ENCODE results near the gene MTARC1.

The MTARC1 gene

GRCh38 chr1:220791956-220792355, 5.2 kb downstream of the MTARC1 start:
- no peak for TF ChIP-seq L3MBTL2 (conservative IDR thresholded peaks at IDR 0.05)
- TF ChIP-seq NFRKB (IDR thresholded peaks at IDR 0.05), result no peak
- TF ChIP-seq ARNT (IDR thresholded peaks at IDR 0.05), result no peak
- no peak for TF ChIP-seq FOXK2 (IDR thresholded peaks at IDR 0.05)
- TF ChIP-seq ZNF384 (IDR thresholded peaks at IDR 0.05), result no peak
- DNase-seq (ENCODE audit: extremely low spot score), result no peak
- POLR2A ChIA-PET, result no interaction called here
- CTCF ChIA-PET, result no interaction called here

- CTCF ChIA-PET, result no interaction called here
- no peak for TF ChIP-seq TARDBP (IDR thresholded peaks at IDR 0.05)
- TF ChIP-seq ARNT (IDR thresholded peaks at IDR 0.05), result no peak
- no peak for TF ChIP-seq NFRKB (IDR thresholded peaks at IDR 0.05)
- POLR2A ChIA-PET, result no interaction called here
- no peak for DNase-seq (ENCODE audit: extremely low spot score)
These were observed 9.8 kb downstream of the MTARC1 start for GRCh38 chr1:220796530-220796929.

GRCh38 chr1:220797044-220797443, 10.3 kb downstream of the MTARC1 start:
- POLR2A ChIA-PET, result no interaction called here
- no peak for TF ChIP-seq FOXA1 (IDR thresholded peaks at IDR 0.05)
- TF ChIP-seq ELF4 (IDR thresholded peaks at IDR 0.05), result no peak
- TF ChIP-seq SUZ12 (IDR thresholded peaks at IDR 0.05), result no peak
- DNase-seq (ENCODE audit: extremely low spot score), result no peak
- CTCF ChIA-PET, result no interaction called here

- no peak for TF ChIP-seq L3MBTL2 (conservative IDR thresholded peaks at IDR 0.05)
- no peak for TF ChIP-seq ZNF384 (IDR thresholded peaks at IDR 0.05)
- TF ChIP-seq SUZ12 (IDR thresholded peaks at IDR 0.05), result no peak
- TF ChIP-seq BHLHE40 (IDR thresholded peaks at IDR 0.05; ENCODE audit: borderline replicate concordance), result no peak
- TF ChIP-seq LEF1 (IDR thresholded peaks at IDR 0.05; ENCODE audit: borderline replicate concordance), result no peak
- TF ChIP-seq HDGF (IDR thresholded peaks at IDR 0.05; ENCODE audit: borderline replicate concordance), result no peak
- TF ChIP-seq TARDBP (IDR thresholded peaks at IDR 0.05), result no peak
- no peak for TF ChIP-seq CTBP1 (IDR thresholded peaks at IDR 0.05; ENCODE audit: borderline replicate concordance)
- no peak for TF ChIP-seq SP1 (IDR thresholded peaks at IDR 0.05)
- TF ChIP-seq ELF4 (IDR thresholded peaks at IDR 0.05), result no peak
- no peak for TF ChIP-seq FOXA1 (IDR thresholded peaks at IDR 0.05)
- no peak for TF ChIP-seq FOXM1 (IDR thresholded peaks at IDR 0.05; ENCODE audit: borderline replicate concordance)
- no peak for TF ChIP-seq NFRKB (IDR thresholded peaks at IDR 0.05)
- no peak for TF ChIP-seq FOXK2 (IDR thresholded peaks at IDR 0.05)
- TF ChIP-seq PKNOX1 (IDR thresholded peaks at IDR 0.05), result no peak
- no peak for TF ChIP-seq ARNT (IDR thresholded peaks at IDR 0.05)
- POLR2A ChIA-PET, result no interaction called here
- DNase-seq (ENCODE audit: extremely low spot score), result no peak
- CTCF ChIA-PET, result no interaction called here
These were observed 10.8 kb downstream of the MTARC1 start for GRCh38 chr1:220797553-220797952.

GRCh38 chr1:220798338-220798737, 11.6 kb downstream of the MTARC1 start:
- POLR2A ChIA-PET, result no interaction called here
- no peak for TF ChIP-seq ZNF384 (IDR thresholded peaks at IDR 0.05)
- no peak for TF ChIP-seq FOXK2 (IDR thresholded peaks at IDR 0.05)
- TF ChIP-seq NFRKB (IDR thresholded peaks at IDR 0.05), result no peak
- no peak for TF ChIP-seq SUZ12 (IDR thresholded peaks at IDR 0.05)
- no peak for TF ChIP-seq ARNT (IDR thresholded peaks at IDR 0.05)
- no peak for TF ChIP-seq FOXM1 (IDR thresholded peaks at IDR 0.05; ENCODE audit: borderline replicate concordance)
- no peak for TF ChIP-seq PKNOX1 (IDR thresholded peaks at IDR 0.05)
- no peak for DNase-seq (ENCODE audit: extremely low spot score)
- CTCF ChIA-PET, result no interaction called here

- TF ChIP-seq L3MBTL2 (conservative IDR thresholded peaks at IDR 0.05) (no peak), TARDBP (IDR thresholded peaks at IDR 0.05) (no peak), SUZ12 (IDR thresholded peaks at IDR 0.05) (no peak), ZNF384 (IDR thresholded peaks at IDR 0.05) (no peak), PKNOX1 (IDR thresholded peaks at IDR 0.05) (no peak), FOXM1 (IDR thresholded peaks at IDR 0.05; ENCODE audit: borderline replicate concordance) (no peak), LEF1 (IDR thresholded peaks at IDR 0.05; ENCODE audit: borderline replicate concordance) (no peak), CTBP1 (IDR thresholded peaks at IDR 0.05; ENCODE audit: borderline replicate concordance) (no peak), ARNT (IDR thresholded peaks at IDR 0.05) (no peak), FOXK2 (IDR thresholded peaks at IDR 0.05) (no peak), FOXA1 (IDR thresholded peaks at IDR 0.05) (no peak), HDGF (IDR thresholded peaks at IDR 0.05; ENCODE audit: borderline replicate concordance) (no peak)
- ChIA-PET CTCF (no interaction called here), POLR2A (interaction anchor here (1.5 kb wide), 1 partner anchor 8 kb away, joined by 4 read pairs; no protein-coding TSS in a partner anchor)
- DNase-seq (ENCODE audit: extremely low spot score), result no peak
These were observed 13.5 kb downstream of the MTARC1 start for GRCh38 chr1:220800262-220800661.

GRCh38 chr1:220803401-220804201, 16.9 kb downstream of the MTARC1 start:
- DNase-seq (ENCODE audit: extremely low spot score), result peak; percentile 53
- POLR2A ChIA-PET, result interaction anchor here (1.2 kb wide), 1 partner anchor 56 kb away, joined by 3 read pairs; no protein-coding TSS in a partner anchor
- CTCF ChIA-PET, result interaction anchor here (0.5 to 2.1 kb wide), 15 partner anchors 11 to 1654 kb away, joined by 3 to 8 read pairs (median 4); partner anchors contain the start of gene MTARC1
- TF ChIP-seq ZNF384 (IDR thresholded peaks at IDR 0.05) (no peak), LEF1 (IDR thresholded peaks at IDR 0.05; ENCODE audit: borderline replicate concordance) (no peak), SP1 (IDR thresholded peaks at IDR 0.05) (no peak), BHLHE40 (IDR thresholded peaks at IDR 0.05; ENCODE audit: borderline replicate concordance) (no peak), ARNT (IDR thresholded peaks at IDR 0.05) (no peak), TARDBP (IDR thresholded peaks at IDR 0.05) (no peak)

Data from HEK293T (cell line).